HG03432 (cell line): ENCODE results near the gene STIM1.

ENCODE experiments used
- ATAC-seq: cut with Tn5 transposase; IDR thresholded peaks from one replicate; pipeline ENCODE4 v1.9.1; 2021; ENCODE audit warnings: mild to moderate bottlenecking, moderate library complexity; ENCODE audit not compliant: unreplicated experiment

Gene STIM1

DNA sequence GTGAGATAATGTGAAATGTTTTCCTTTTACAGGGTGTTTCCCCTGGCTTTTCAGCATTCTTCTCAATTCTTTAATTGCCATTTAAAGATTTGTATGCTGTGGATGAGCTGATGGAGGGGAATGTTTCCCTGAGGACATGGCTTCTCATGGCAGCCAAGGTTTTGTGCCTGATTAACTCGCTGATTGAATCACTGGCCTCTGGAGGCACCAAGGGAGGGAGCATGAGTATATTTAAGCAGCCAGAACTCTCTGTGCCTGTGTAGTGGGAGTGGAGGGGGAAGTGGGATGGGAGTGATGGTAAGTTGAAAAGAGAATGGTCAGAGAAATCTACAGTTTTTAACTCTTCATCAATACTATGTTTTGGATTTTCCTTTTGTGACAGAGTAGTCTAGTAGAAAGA is 88.7 kb downstream of the STIM1 start:
- no peak for ATAC-seq

DNA sequence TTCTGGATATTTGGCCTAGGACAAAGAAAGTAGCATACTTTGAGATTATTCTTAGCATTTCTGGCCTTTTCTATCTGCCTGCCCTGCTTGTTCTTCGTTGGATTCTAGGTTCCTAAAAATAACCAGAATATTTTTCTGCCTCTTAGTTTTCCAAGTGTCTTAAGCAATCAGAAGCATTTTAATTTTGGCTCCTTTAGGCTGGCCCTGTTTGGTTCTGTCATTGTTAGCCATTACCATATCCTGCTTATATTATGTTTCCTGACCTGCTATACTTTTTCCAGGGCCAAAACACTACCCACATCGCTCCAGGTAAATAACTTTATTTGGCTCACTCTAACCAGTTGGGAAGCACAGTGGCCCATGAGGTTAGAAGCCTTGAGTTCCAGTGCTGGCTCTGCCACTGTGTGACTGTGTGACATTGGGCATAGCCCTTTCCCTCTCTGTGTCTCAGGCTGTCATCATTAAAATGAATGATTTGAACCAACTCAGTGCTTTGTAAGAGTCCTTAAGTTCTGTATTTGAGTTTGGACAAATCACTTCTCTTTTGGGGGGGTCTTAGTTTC is 91.1 kb downstream of the STIM1 start:
- ATAC-seq = peak; percentile 2

DNA sequence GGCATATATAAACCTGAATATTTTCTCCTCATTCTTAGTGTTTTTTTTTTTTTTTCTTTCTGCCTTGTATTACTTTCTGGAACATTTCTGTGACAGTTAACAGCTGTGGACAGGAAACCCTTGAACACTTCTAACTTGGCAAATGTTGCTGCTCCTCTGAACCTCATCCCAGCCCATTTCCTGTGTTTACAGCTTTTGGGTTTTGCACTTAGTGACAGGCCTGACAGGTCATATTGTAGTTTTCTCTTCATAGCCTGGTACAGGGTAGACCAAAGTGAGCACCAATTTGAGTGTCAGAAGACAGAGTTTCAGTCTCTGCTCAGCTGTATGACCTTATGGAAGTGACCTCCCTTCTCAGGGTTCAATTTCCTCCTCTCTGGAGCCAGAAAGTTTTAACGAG is 91.6 kb downstream of the STIM1 start:
- peak; percentile 70 for ATAC-seq

DNA sequence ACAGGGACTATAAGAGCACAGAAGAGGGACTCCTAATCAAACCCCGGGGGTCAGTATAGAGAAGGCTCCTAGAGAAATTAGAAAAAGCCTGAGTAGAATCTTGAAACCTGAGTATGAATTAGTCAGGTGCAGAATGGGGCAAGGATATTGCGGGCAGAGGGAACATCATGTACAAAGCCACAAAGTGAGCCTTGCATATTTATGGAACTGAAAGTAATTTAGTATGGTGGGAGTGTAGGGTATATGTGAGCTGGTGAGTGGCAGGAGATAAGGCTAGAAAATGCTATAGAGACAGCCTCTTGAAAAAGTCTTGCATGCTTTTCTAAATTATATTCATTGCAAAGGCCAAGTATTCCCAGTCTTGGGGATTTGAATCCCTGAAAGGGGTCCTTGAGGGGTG is 93.7 kb downstream of the STIM1 start:
- ATAC-seq = peak; percentile 86

DNA sequence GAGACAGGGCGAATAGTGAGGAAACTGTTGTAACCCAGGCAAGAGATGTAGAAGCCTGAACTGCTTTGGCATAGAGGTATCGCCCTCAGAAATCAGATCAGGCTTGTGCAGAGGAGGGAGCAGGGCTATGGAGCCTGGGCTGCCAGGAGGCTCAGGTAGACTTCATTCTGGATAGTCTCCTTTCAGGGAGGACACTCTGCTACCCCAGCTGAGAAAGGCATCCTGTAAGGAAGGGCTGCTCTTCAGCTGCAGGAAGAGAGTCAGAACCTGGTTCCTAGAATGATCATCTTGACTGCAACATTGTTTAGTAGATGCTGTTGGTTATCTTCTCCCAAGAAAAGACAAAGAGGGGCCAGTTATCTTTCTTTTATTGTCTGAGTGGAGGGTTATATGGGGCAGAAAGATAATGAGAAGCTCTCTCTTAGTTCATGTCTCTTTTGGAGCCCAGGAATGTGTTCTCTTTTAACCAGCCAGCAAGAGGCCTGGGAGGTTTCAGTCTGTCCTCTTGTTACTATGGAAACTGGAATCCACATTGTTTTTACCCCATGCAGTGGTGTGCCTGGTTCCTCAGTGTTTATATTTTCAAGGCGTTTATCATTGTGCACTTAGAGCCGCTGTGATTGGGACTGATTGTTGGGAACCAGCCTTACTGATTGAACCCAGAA is 95.7 kb downstream of the STIM1 start:
- ATAC-seq = no peak

DNA sequence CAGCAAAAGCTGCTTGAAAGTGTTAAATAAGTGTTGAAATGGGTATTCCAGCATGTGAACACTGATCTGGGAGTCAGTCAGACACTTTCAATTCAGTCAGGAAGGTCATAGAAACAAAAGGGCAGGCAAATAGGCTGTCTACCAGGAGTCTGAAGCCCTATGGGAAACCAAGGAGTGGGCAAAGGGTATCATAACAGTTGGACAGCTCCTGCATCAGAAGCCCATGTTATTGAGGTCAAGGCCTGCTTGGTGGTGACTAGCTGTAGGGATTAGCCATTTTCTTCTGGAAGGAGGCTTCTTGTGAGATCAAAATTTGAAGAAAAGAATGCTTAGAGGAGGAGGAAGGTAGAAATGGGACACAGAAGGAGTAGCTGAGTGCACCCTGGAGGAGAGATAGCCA is 97.3 kb downstream of the STIM1 start:
- ATAC-seq = no peak

DNA sequence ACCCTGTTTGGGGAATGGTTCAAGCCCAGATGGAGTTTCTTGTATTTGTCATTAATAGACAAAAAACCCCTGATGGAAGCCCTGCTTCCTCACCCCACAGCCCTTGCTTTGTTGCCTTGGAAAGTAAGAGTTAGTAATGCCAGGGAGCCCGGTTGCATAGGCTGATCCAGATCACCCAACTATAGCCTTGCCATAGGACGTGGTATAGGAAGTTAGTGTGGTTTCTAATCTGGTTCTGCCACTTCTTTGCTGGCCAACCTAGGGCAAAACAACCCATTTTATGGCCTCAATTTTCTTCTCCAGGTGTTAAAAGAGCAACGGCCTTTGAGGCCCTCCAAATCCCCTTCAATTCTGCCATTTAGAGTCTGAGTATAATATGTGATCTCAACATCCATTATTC is 97.9 kb downstream of the STIM1 start:
- no peak for ATAC-seq

DNA sequence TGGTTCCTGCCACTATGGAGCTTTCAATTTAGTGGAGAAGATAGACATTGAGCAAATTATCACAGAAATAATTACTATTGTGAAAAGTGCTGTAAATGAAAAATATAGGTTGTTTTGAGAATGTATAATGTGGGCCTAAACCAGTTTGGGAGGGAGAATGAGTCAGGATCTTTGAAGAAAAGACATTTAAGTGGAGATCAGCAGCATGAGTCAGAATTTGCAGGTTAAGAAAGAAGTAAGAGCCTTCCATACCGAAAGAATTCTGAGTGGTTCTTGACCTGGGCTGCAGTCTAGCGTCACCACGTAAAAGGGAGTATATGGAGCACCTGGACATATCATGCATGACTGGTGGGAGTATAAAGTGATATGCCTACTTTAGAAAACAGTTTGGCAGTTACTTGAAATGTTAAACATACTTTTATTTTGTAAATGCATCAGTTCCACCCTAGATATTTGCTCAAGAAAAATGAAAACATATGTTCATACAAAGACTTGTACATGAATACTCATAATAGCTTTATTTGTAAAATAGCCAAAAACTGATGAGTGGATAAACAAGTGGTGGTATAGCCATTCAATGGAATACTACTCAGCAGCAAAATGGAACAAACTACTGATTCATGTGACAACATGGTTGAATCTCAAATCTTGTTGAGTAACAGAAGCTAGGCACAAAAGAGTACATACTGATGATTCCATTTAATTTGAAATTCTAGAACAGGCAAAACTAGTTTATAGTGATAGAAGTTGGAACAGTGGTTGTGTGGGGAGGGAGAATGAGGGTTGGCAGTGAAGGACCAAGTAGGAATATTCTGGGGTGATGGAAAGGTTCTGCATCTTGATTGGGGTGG is 99.2 kb downstream of the STIM1 start:
- no peak for ATAC-seq

DNA sequence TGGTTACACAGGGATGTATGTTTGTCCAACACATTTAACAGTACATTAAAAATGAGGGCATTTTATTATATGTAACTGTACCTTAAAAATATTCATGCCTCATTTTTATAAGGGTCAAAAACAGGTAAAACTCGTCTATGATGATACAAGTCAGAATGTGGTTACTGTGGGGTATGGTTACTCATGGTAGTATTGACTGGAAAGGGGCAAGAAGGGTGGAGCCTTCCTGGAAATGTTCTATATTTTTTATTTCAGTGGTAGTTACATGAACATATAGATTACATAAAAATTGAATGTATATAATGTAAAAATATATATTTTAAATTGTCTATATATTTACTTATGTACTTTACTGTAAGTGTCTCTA is 99.8 kb downstream of the STIM1 start:
- ATAC-seq = no peak

DNA sequence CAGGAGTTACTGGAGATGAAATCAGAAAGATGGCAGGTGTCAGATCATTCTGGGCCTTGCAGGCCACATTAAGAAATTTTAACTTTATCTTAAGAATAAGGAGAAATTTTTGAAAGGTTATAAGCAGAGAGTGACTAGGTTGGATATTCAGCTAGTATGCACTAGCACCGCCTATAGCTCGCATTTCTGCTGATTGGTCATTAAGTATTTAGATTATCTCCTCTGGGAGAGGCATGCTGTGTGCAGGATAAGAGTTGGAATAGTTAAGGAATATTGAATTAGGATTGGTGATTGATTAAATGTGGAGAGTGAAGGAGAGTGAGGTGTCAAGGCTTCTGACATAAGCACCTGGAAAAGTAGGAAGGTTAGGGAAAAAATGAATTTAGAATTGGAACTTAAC is 100.6 kb downstream of the STIM1 start:
- ATAC-seq = no peak

DNA sequence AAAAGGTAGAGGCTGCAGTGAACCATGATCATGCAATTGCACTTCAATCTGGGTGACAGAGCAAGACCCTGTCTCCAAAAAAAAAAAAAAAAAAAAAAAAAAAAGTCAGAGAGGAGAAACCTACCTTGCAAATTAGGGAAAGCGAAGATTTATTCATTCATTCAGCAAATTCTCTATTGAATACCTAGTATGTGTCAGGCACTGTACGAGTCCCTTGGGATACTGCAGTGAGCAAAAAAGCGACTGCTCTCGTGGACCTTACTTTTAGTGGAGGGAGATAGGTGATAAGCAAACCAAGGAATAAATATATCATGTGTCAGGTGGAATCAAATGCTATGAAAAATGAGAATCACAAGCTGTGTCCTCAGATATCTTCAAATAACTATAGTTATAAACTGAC is 101.3 kb downstream of the STIM1 start:
- ATAC-seq = no peak

DNA sequence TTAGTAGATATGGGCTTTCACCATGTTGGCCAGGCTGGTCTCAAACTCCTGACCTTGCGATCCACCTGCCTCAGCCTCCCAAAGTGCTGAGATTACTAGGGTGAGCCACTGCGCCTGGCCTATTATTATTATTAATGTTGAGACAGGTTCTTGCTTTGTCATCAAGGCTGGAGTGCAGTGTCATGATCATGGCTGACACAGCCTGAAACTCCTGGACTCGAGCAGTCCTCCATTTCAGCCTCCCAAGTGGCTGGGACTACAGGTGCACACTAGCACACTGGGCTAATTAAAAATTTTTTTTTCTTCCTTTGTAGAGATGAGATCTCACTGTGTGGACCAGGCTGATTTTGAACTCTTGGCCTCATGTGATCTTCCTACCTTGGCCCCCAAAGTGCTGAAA is 102.0 kb downstream of the STIM1 start:
- ATAC-seq = no peak

DNA sequence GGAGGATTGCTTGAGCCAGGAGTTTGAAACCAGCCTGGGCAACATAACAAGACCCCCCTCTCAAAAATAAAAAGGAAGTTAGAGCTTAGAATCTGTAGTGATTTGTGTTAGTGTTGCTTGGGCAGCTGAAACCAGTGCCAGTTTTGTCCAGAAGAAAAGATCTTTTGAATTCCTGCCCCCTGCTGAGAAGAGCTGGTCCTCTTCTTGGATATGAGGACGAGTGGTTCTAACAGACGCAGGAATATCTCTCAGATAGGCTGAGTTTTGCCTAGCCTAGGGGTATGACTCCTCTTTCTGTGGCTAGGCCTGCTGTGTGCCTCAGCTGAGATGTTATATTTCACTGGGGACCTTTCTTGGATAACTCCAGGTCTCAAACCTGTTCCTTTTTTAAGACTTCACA is 102.8 kb downstream of the STIM1 start:
- ATAC-seq = no peak

DNA sequence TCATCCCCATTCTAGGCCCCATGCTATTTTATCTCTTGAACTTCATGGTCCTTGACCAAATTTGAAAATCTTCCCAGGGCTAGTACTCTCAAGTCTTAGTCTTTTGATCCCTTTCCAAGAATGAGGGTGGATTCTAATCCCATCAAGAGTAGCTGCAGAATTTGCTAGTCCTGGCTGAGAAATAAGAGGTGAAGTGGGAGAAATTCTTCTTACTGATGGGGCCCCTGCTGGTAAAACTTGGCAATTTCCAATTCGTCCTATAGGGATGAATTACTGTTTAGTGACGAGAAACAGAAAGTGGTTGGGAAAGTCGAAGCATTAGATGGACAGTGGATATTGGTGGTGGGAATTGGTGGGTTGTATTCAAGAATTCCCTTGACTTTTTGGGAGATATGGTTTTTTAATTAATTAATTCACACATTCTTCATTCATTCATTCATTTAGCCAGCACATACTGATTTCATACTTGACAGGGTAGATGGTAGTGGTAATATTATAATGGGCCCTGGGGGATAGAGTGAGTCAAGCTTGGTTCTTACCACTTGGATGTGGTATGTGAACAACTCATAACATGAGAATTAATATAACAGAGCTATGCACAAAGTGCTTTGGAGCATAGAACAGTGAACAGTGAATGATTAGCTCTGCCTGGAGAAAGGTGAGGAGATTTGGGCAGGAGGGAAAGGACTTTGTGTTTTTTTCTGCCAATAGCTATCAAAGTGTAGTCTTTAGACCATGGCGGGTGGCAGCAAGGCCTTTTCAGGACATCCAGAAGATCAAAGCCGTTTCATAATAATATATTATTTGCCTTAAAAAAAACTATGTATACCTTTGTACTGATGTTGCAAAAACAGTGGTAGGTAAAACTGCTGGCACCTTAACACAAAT is 103.8 kb downstream of the STIM1 start:
- ATAC-seq = peak; percentile 72

DNA sequence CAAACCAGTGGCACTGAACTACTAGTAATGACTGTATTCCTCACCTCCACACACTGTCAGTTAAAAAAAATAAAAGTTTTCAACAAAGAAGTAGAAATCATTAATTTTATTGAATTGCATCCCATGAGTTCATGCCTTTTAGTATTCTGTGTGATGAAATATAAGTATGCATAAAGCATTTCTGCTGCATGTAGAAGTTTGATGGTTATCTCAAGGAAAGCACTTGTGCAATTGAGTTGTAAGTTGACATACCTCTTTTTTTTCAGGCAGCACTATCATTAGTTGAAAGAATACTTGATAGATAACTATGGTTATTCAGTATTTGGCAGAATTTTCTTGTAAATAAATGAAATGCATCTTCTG is 104.4 kb downstream of the STIM1 start:
- no peak for ATAC-seq

DNA sequence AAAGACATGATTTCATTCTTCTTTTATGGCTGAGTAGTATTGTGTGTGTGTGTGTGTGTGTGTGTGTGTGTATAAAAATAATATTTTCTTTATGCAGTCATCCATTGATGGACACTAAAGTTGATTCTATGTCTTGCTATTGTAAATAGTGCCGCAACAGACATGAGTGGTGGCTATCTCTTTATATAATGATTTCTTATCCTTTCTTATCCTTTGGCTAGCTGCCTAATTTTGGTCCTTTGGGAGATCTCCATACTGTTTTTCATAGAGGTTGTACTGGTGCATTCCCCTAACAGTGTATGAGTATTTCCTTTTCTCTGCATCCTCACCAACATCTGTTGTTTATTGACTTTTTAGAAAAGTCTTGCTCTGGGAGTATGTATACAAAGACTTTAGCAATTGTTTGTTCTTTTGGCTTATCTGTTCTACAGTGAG is 107.0 kb downstream of the STIM1 start:
- no peak for ATAC-seq

DNA sequence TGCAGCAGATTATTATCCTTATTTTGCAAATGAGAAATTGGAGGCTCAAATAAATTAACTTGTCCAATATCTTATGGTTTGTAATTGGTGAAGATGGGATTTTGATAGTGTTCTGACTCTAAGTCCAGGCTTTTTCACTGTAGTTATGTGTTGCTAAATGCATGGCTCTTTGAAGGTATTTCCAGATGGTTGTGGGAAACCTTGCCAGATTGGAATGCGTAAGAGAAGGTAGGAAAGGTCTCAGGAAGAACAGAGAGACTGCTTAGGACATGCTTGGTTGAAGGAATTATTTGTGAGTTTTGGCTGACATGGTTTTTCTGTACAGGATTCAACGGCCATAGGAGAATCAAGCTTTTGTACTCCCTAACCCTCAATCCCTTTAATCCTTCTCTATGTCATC is 108.6 kb downstream of the STIM1 start:
- ATAC-seq = no peak

DNA sequence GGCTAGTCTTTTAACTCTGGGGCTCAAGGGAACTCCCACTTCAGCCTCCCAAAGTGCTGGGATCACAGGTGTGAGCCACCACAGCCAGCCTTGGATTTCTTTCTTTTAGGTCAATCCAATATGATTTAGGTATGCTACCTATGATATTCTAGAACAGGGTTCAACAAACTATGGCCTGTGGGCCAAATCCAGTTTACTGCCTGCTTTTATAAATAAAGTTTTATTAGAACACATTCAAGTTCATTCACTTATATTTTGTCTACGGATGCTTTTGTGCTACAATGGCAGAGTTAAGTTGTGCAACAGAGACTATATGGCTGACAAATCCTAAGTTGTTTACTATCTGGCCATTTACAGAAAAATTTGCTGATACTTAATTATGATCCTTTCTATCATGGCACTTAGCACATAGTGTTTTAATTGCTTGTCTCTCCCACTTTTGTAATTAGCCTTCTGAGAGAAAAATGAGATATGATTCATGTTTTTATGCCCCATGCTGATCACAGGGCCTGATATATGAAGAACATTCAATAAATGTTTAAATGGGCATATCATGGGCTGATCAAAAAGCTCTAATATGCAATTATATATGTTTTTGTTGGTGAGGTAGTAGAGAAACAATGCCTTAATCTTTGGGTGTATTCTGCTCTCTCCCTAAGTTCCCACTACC is 109.6 kb downstream of the STIM1 start:
- no peak for ATAC-seq

DNA sequence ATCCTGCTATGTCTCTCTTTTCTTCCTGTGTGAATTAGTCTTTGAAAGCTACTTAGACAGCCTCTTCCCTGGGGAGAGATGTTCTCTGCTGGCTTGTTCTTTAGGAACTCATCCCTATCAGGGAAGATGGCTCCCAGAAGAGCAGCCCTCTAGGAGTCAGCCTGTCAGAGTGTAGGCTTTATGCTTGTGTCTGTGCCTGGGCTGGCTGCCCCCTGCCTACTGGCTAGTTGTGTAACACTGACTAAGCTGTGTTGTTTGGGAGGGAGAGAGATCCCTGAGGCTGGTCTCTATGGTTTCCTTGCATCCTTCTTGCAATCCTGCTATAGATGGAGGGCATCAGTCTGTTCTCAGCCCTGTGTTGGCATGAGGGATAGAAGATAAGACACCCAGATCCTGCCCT is 112.2 kb downstream of the STIM1 start:
- no peak for ATAC-seq

DNA sequence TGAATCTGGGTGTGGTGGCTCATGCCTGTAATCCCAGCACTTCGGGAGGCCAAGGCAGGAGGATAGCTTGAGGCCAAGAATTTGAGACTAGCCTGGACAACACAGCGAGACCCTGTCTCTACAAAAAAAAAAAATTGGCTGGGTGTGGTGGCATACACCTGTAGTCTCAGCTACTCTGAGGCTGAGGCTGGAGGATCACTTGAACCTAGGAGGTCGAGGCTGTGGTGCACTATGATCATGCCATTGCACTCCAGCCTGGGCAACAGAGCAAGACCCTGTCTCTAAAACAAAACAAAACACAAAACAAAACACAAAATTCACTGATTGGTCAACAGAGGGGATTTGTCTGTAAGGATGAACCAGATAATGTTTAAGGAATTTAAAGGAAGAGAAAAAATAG is 113.7 kb downstream of the STIM1 start:
- no peak for ATAC-seq

DNA sequence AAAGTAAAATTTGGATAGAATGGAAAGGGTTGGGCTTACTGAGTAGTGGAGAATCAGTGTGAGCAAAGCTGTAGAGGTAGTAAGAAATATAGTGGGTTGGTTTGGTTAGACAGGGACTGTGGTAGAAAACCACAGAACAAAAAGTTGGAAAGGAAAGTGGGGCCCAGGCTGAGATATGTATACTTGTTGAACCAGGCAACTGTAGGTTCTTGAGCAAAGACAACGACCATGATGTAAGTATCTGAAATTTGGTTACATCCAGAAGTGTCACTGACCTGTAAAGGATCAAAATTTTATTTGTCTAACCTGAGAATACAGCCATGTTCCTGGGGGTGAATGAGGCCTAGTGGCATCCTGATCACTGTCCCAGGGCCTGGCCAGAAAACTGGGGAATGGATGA is 114.1 kb downstream of the STIM1 start:
- ATAC-seq = no peak
